Activated CD4-positive, alpha-beta memory T cell treated with anti-CD3 and anti-CD28 coated beads for 36 hours (primary cell): ENCODE results near the gene ARHGEF25. TPM values are rescaled to one million over a fixed set of nuclear protein-coding genes. Genes with fewer than 3 reads are reported as not detected.
"Not testable (repeated sequence)": the region's sequence is repeated elsewhere in the genome, so short reads cannot be mapped to it uniquely, and the experiment has no call there.

Source experiments
- CTCF ChIA-PET: fragments of 350-600 bp; sonication (Branson Sonifier 250); formaldehyde crosslinking; loops from one replicate; lab custom pipeline; 2021; ENCODE audit warnings: antibody characterized with exemption, inconsistent platforms; lab: Charles Lee
- POLR2A ChIA-PET: fragments of 350-600 bp; sonication (Branson Sonifier 250); formaldehyde crosslinking; loops from one replicate; lab custom pipeline; 2021; ENCODE audit warnings: antibody characterized with exemption; lab: Charles Lee
- DNase-seq: peaks from one replicate; pipeline ENCODE4 v3.0.0-alpha.2; 2020
- H3K27ac Mint-ChIP-seq: one replicate; pipeline ENCODE4 v1.8.0; 2021; ENCODE audit warnings: mixed read lengths
- H3K27me3 Mint-ChIP-seq: one replicate; pipeline ENCODE4 v1.8.0; 2021; ENCODE audit warnings: mixed read lengths
- H3K36me3 Mint-ChIP-seq: one replicate; pipeline ENCODE4 v1.8.0; 2021; ENCODE audit warnings: mixed read lengths
- H3K4me1 Mint-ChIP-seq: one replicate; pipeline ENCODE4 v1.8.0; 2021; ENCODE audit warnings: low read depth, mixed read lengths
- H3K4me3 Mint-ChIP-seq: one replicate; pipeline ENCODE4 v1.8.0; 2021; ENCODE audit warnings: mild to moderate bottlenecking, mixed read lengths
- H3K9me3 Mint-ChIP-seq: one replicate; pipeline ENCODE4 v1.8.0; 2021; ENCODE audit warnings: mixed read lengths
- intact Hi-C: fragments of 100-400 bp; cut with micrococcal nuclease; formaldehyde crosslinking; loops from one replicate; pipeline ENCODE4 v1.15.1; 2023
- total RNA-seq, 2 experiments: library from RNA; stranded (reverse); gene quantifications; one replicate each; pipeline ENCODE4 v1.2.3, GENCODE V29; 2021

Gene ARHGEF25
- total RNA-seq, 2 experiments from 2014 or later, result 1.4 to 2.5 TPM

GRCh38 chr12:57586128-57586527 lies 25.1 kb upstream of the ARHGEF25 start:
- Mint-ChIP-seq H3K4me1 (peaks cover 6% of the 10 kb centered on the region), H3K27me3 (peaks cover 2% of the 10 kb centered on the region), H3K27ac (no peak overlapping the region), H3K4me3 (no peak overlapping the region), H3K9me3 (no peaks in the 10 kb centered on the region), H3K36me3 (no peaks in the 10 kb centered on the region)
- intact Hi-C loops, result no loop called here
- no peak for DNase-seq
- ChIA-PET POLR2A (no interaction called here), CTCF (interaction anchor here (0.7 to 7.2 kb wide), 6 partner anchors 11 to 107 kb away, joined by 3 to 112 read pairs (median 14); partner anchors contain the start of gene OS9)

- no peak overlapping the region for H3K4me3 Mint-ChIP-seq
- H3K27me3 Mint-ChIP-seq, result peaks cover 2% of the 10 kb centered on the region
- H3K4me1 Mint-ChIP-seq, result peaks cover 11% of the 10 kb centered on the region
- intact Hi-C loops, result no loop called here
- no peaks in the 10 kb centered on the region for H3K9me3 Mint-ChIP-seq
- no peak overlapping the region for H3K27ac Mint-ChIP-seq
- ChIA-PET CTCF (interaction anchor here (2.4 kb wide), 1 partner anchor 35 kb away, joined by 5 read pairs; no protein-coding TSS in a partner anchor), POLR2A (no interaction called here)
- no peaks in the 10 kb centered on the region for H3K36me3 Mint-ChIP-seq
- DNase-seq, result no peak
Measured at GRCh38 chr12:57586832-57587429, 24.3 kb upstream of the ARHGEF25 start.

GRCh38 chr12:57588951-57589610 lies 22.2 kb upstream of the ARHGEF25 start:
- H3K36me3 Mint-ChIP-seq, H3K9me3 Mint-ChIP-seq, H3K27me3 Mint-ChIP-seq, H3K4me3 Mint-ChIP-seq, DNase-seq, intact Hi-C loops, H3K27ac Mint-ChIP-seq: not testable (repeated sequence)
- POLR2A ChIA-PET, result interaction anchor here (0.7 kb wide), 1 partner anchor 37 kb away, joined by 3 read pairs; no protein-coding TSS in a partner anchor
- CTCF ChIA-PET, result interaction anchor here (2.4 kb wide), 1 partner anchor 33 kb away, joined by 5 read pairs; no protein-coding TSS in a partner anchor
- peaks cover 21% of the 10 kb centered on the region for H3K4me1 Mint-ChIP-seq

- ChIA-PET CTCF (interaction anchor here (1.0 kb wide), 2 partner anchors 37 to 43 kb away, joined by 4 read pairs; partner anchors contain the start of gene B4GALNT1), POLR2A (interaction anchor here (0.6 to 3.1 kb wide), 5 partner anchors 10 to 103 kb away, joined by 3 to 11 read pairs (median 3); partner anchors contain the start of gene OS9)
- DNase-seq, result no peak
- Mint-ChIP-seq H3K27ac (peak overlapping the region; percentile 38), H3K4me3 (peak overlapping the region; percentile 84), H3K4me1 (peaks cover 21% of the 10 kb centered on the region), H3K27me3 (no peaks in the 10 kb centered on the region), H3K36me3 (peaks cover 5% of the 10 kb centered on the region), H3K9me3 (no peaks in the 10 kb centered on the region)
- intact Hi-C loops, result loop anchor here (2.0 kb wide), 3 partner anchors 14 to 44 kb away; partner anchors contain the start of genes DCTN2 and DTX3
Measured at GRCh38 chr12:57590479-57590863, 20.8 kb upstream of the ARHGEF25 start.

- peak within 1 kb of the TSS; percentile 84 for H3K4me3 Mint-ChIP-seq
- no peaks in the 10 kb centered on the region for H3K27me3 Mint-ChIP-seq
- intact Hi-C loops, result loop anchor here (1.0 to 2.0 kb wide), 4 partner anchors 14 to 153 kb away; partner anchors contain the start of genes DCTN2 and DTX3
- H3K4me1 Mint-ChIP-seq, result peaks cover 21% of the 10 kb centered on the region
- ChIA-PET POLR2A (interaction anchor here (0.6 to 3.1 kb wide), 7 partner anchors 9 to 103 kb away, joined by 3 to 11 read pairs (median 3); partner anchors contain the start of genes DCTN2 and OS9), CTCF (interaction anchor here (0.6 to 3.7 kb wide), 9 partner anchors 9 to 173 kb away, joined by 3 to 44 read pairs (median 3); partner anchors contain the start of genes ARHGEF25 and B4GALNT1)
- peak within 1 kb of the TSS; percentile 70 for H3K27ac Mint-ChIP-seq
- H3K9me3 Mint-ChIP-seq, result no peaks in the 10 kb centered on the region
- DNase-seq, result peak; percentile 89
- peaks cover 5% of the 10 kb centered on the region for H3K36me3 Mint-ChIP-seq
Measured at GRCh38 chr12:57590864-57591781, 20.1 kb upstream of the ARHGEF25 start, which contains the start of gene PIP4K2C. Gene PIP4K2C, plus strand, starts transcription at chr12:57591192. Its CDS starts 98 bp downstream, at chr12:57591290.

- Mint-ChIP-seq H3K27ac (peak overlapping the region; percentile 70), H3K4me1 (peaks cover 21% of the 10 kb centered on the region), H3K36me3 (peaks cover 7% of the 10 kb centered on the region), H3K27me3 (no peaks in the 10 kb centered on the region), H3K4me3 (peak overlapping the region; percentile 84), H3K9me3 (no peaks in the 10 kb centered on the region)
- intact Hi-C loops, result loop anchor here (1.0 to 2.0 kb wide), 4 partner anchors 13 to 152 kb away; partner anchors contain the start of genes DCTN2 and DTX3
- DNase-seq, result no peak
- CTCF ChIA-PET, result interaction anchor here (0.9 to 3.7 kb wide), 8 partner anchors 10 to 45 kb away, joined by 3 to 44 read pairs (median 3); partner anchors contain the start of genes ARHGEF25, B4GALNT1 and DCTN2
- POLR2A ChIA-PET, result interaction anchor here (1.0 to 3.1 kb wide), 4 partner anchors 8 to 69 kb away, joined by 3 to 11 read pairs (median 4); partner anchors contain the start of gene DCTN2
Measured at GRCh38 chr12:57591782-57592325, 19.4 kb upstream of the ARHGEF25 start.

- intact Hi-C loops, result no loop called here
- H3K27me3 Mint-ChIP-seq, result no peaks in the 10 kb centered on the region
- no peak for DNase-seq
- no peak overlapping the region for H3K27ac Mint-ChIP-seq
- no peaks in the 10 kb centered on the region for H3K9me3 Mint-ChIP-seq
- H3K36me3 Mint-ChIP-seq, result peaks cover 10% of the 10 kb centered on the region
- peak overlapping the region; percentile 84 for H3K4me3 Mint-ChIP-seq
- POLR2A ChIA-PET, result interaction anchor here (3.1 kb wide), 1 partner anchor 13 kb away, joined by 11 read pairs; no protein-coding TSS in a partner anchor
- CTCF ChIA-PET, result interaction anchor here (0.6 to 3.7 kb wide), 6 partner anchors 10 to 66 kb away, joined by 3 to 44 read pairs (median 4); partner anchors contain the start of genes B4GALNT1 and DCTN2
- peaks cover 21% of the 10 kb centered on the region for H3K4me1 Mint-ChIP-seq
Measured at GRCh38 chr12:57592551-57593165, 18.6 kb upstream of the ARHGEF25 start.

- Mint-ChIP-seq H3K4me1 (peaks cover 21% of the 10 kb centered on the region), H3K27me3 (no peaks in the 10 kb centered on the region), H3K9me3 (no peaks in the 10 kb centered on the region), H3K27ac (no peak overlapping the region), H3K4me3 (no peak overlapping the region), H3K36me3 (peaks cover 12% of the 10 kb centered on the region)
- intact Hi-C loops, result no loop called here
- POLR2A ChIA-PET, result interaction anchor here (0.9 to 3.1 kb wide), 2 partner anchors 11 to 12 kb away, joined by 3 to 11 read pairs; no protein-coding TSS in a partner anchor
- DNase-seq, result no peak
- CTCF ChIA-PET, result interaction anchor here (0.6 to 3.7 kb wide), 7 partner anchors 11 to 66 kb away, joined by 3 to 44 read pairs (median 4); partner anchors contain the start of genes B4GALNT1 and DCTN2
Measured at GRCh38 chr12:57593187-57593586, 18.0 kb upstream of the ARHGEF25 start.

GRCh38 chr12:57600395-57600794 lies 10.8 kb upstream of the ARHGEF25 start:
- H3K36me3 Mint-ChIP-seq, result peaks cover 27% of the 10 kb centered on the region

GRCh38 chr12:57602544-57602943 lies 8.7 kb upstream of the ARHGEF25 start:
- DNase-seq, result no peak
- no peaks in the 10 kb centered on the region for H3K27me3 Mint-ChIP-seq
- intact Hi-C loops, result no loop called here
- H3K9me3 Mint-ChIP-seq, result no peaks in the 10 kb centered on the region
- H3K27ac Mint-ChIP-seq, result no peak overlapping the region
- no peak overlapping the region for H3K4me3 Mint-ChIP-seq
- CTCF ChIA-PET, result no interaction called here
- peaks cover 22% of the 10 kb centered on the region for H3K36me3 Mint-ChIP-seq
- H3K4me1 Mint-ChIP-seq, result peaks cover 22% of the 10 kb centered on the region
- POLR2A ChIA-PET, result interaction anchor here (0.7 to 0.9 kb wide), 2 partner anchors 9 to 332 kb away, joined by 3 read pairs; partner anchors contain the start of gene ARHGEF25

More at GRCh38 chr12:57600395-57600794, 10.8 kb upstream of the ARHGEF25 start:
- DNase-seq, result no peak
- intact Hi-C loops, result no loop called here
- POLR2A ChIA-PET, result interaction anchor here (1.4 kb wide), 1 partner anchor 9 kb away, joined by 4 read pairs; the partner anchor contains the start of gene PIP4K2C
- CTCF ChIA-PET, result interaction anchor here (1.4 to 2.7 kb wide), 2 partner anchors 16 to 19 kb away, joined by 4 to 19 read pairs; no protein-coding TSS in a partner anchor
- Mint-ChIP-seq H3K27ac (no peak overlapping the region), H3K27me3 (no peaks in the 10 kb centered on the region), H3K4me1 (peaks cover 18% of the 10 kb centered on the region), H3K9me3 (no peaks in the 10 kb centered on the region), H3K4me3 (no peak overlapping the region)
